Epidermal melanocyte (primary cell): ENCODE measurements around the gene LMTK3.
A peak's percentile ranks its signal among the peaks of the same experiment; 100 is the strongest.

ENCODE experiments used
- DNase-seq: peaks from one replicate; pipeline ENCODE4 v3.0.0; 2011; ENCODE audit warnings: low spot score; ENCODE audit not compliant: insufficient read length

The LMTK3 gene

GRCh38 chr19:48511800-48512503, at the start of gene LMTK3:
TSS of gene LMTK3 (minus strand) at chr19:48511835. CDS start at chr19:48511576, 259 bp downstream.
- DNase-seq, result no peak

- no peak for DNase-seq
Measured at GRCh38 chr19:48561412-48561811, 49.8 kb upstream of the LMTK3 start.

GRCh38 chr19:48560095-48560530, 48.5 kb upstream of the LMTK3 start:
- DNase-seq, result no peak

- DNase-seq, result peak; percentile 49
Measured at GRCh38 chr19:48558018-48558684, 46.5 kb upstream of the LMTK3 start.

- DNase-seq, result no peak
Measured at GRCh38 chr19:48556825-48557224, 45.2 kb upstream of the LMTK3 start.

- no peak for DNase-seq
Measured at GRCh38 chr19:48556163-48556562, 44.5 kb upstream of the LMTK3 start.

GRCh38 chr19:48554385-48555091, 42.9 kb upstream of the LMTK3 start:
- DNase-seq, result no peak

- no peak for DNase-seq
Measured at GRCh38 chr19:48553676-48554384, 42.2 kb upstream of the LMTK3 start.

GRCh38 chr19:48552406-48553322, 41.0 kb upstream of the LMTK3 start:
- DNase-seq, result no peak

- no peak for DNase-seq
Measured at GRCh38 chr19:48551437-48552302, 40.0 kb upstream of the LMTK3 start, which contains the start of gene SULT2B1. TSS of gene SULT2B1 (plus strand) at chr19:48552172. CDS start at chr19:48552253, 81 bp downstream.

- DNase-seq, result no peak
Measured at GRCh38 chr19:48549380-48549779, 37.7 kb upstream of the LMTK3 start.

- no peak for DNase-seq
Measured at GRCh38 chr19:48548253-48548911, 36.7 kb upstream of the LMTK3 start.

GRCh38 chr19:48547722-48548121, 36.1 kb upstream of the LMTK3 start:
- no peak for DNase-seq

GRCh38 chr19:48544856-48545750, 33.5 kb upstream of the LMTK3 start:
- DNase-seq, result no peak

GRCh38 chr19:48543121-48543710, 31.6 kb upstream of the LMTK3 start:
- no peak for DNase-seq

GRCh38 chr19:48541813-48542212, 30.2 kb upstream of the LMTK3 start:
- DNase-seq, result no peak

GRCh38 chr19:48540110-48540509, 28.5 kb upstream of the LMTK3 start:
- no peak for DNase-seq
